ENCODE results near the gene DLL1. TPM values are rescaled to one million over a fixed set of nuclear protein-coding genes. Genes with fewer than 3 reads are reported as not detected.

The DLL1 gene
- total RNA-seq, 2 donors from 2014 or later, result 6.0 to 13.2 TPM

DNA sequence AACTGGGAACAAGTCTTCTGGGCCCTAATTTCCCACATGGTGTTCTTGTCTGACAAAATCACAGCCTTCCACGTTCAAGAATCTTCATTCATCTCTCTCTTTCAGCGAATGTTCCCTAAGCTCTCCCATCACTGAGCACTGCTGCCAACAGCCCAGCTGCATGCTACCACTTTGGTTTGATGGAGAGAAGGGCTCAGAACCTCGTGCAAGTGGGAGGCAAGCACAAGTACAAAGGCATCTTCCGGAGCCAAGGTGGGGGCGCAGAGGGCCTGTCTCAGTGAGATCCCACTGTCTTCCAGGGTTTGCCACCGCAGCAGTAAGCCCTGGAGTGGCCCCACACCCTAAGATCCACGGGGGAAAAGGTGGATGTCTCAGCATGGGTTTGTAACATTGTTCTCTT is 17.2 kb downstream of the DLL1 start:
- Histone ChIP-seq H3K36me3 (replicated peaks in 1 of 2; ENCODE audit: insufficient read depth in 1 of 2, low read depth in 2 of 2) (no peaks in the 10 kb centered on the region), H3K27ac (no peak overlapping the region), H3K9me3 (no peaks in the 10 kb centered on the region), H3K4me3 (no peak overlapping the region), H3K27me3 (no peaks in the 10 kb centered on the region), H3K4me1 (peaks cover 56% of the 10 kb centered on the region)
- ATAC-seq (no peak), DNase-seq (no peak)
- WGBS, 2 donors, result 71 to 77% methylated on average over 7 of the region's 7 CpGs
- TF ChIP-seq, protein P1, sequence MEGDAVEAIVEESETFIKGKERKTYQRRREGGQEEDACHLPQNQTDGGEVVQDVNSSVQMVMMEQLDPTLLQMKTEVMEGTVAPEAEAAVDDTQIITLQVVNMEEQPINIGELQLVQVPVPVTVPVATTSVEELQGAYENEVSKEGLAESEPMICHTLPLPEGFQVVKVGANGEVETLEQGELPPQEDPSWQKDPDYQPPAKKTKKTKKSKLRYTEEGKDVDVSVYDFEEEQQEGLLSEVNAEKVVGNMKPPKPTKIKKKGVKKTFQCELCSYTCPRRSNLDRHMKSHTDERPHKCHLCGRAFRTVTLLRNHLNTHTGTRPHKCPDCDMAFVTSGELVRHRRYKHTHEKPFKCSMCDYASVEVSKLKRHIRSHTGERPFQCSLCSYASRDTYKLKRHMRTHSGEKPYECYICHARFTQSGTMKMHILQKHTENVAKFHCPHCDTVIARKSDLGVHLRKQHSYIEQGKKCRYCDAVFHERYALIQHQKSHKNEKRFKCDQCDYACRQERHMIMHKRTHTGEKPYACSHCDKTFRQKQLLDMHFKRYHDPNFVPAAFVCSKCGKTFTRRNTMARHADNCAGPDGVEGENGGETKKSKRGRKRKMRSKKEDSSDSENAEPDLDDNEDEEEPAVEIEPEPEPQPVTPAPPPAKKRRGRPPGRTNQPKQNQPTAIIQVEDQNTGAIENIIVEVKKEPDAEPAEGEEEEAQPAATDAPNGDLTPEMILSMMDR (IDR thresholded peaks at IDR 0.05), result no peak
- no peak for TF ChIP-seq POLR2A (IDR thresholded peaks at IDR 0.05)
- intact Hi-C loops (cut with DNase I), result no loop called here

DNA sequence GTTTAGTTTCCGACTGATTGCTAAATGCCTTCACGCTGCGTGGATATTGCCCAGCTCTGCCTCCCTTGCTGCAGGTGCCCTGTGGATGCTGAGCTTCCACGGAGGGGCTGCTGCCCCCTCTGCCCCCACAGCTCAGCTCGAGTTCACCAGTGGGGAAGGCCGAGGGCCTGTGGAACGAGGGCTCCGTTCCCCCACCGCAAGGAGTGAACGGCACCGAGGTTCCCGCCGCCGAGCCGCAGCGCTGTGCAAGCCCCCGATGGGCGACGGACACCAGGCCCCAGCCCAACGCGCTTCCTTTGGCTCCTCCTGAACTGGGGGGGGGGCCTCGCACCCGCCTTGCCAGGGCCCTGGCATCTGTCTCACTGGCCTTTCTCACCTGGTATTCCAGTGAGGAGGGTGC is 17.7 kb downstream of the DLL1 start:
- Histone ChIP-seq H3K4me1 (peaks cover 61% of the 10 kb centered on the region), H3K9me3 (no peaks in the 10 kb centered on the region), H3K27me3 (no peaks in the 10 kb centered on the region), H3K4me3 (peak overlapping the region in 1 of 2 donors; percentile 4), H3K36me3 (replicated peaks in 1 of 2; ENCODE audit: insufficient read depth in 1 of 2, low read depth in 2 of 2) (no peaks in the 10 kb centered on the region), H3K27ac (peak overlapping the region in 2 of 4 donors; percentile 83 to 92)
- DNase-seq (no peak), ATAC-seq (no peak)
- intact Hi-C loops (cut with DNase I), result no loop called here
- TF ChIP-seq, protein P1 (IDR thresholded peaks at IDR 0.05), result no peak
- TF ChIP-seq POLR2A (IDR thresholded peaks at IDR 0.05), result no peak
- WGBS, 2 donors, result 92 to 93% methylated on average over 4 to 16 of the region's 23 CpGs

DNA sequence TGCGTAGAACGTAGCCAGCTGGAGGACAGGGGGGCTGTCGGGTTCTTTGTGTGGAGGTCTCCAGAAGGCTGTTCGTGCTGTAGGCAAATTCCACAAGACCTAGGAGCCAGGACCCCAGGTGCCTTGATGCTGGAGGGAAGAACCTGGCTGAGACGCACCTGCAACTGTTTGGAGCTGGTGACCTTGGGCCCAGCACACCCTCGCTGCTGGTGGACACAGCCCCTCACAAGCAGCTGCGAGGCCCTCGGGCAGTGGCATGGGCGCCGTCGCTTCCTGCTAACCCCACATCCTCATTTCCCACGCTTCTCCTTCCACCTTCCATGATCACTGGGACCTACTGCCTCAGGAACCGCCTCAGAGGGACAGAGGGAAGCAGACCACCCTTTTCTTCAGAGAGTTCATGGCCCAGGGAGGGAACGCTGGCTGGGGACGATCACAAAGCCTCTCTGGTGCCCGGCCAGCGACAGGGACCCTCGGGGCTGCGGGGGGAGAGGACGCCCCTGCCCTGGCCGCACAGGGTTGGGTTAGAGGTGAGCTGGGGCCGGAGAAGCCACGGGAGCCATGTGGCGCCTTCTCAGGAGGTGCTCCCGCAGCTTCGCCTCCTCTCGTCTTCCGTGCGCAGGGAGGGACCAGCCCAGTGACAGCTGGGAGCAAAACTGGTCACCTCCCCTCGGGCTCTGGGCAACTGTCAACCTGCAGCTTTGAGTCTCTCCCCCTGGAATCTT is 18.4 kb downstream of the DLL1 start:
- ATAC-seq, result peak; percentile 18

DNA sequence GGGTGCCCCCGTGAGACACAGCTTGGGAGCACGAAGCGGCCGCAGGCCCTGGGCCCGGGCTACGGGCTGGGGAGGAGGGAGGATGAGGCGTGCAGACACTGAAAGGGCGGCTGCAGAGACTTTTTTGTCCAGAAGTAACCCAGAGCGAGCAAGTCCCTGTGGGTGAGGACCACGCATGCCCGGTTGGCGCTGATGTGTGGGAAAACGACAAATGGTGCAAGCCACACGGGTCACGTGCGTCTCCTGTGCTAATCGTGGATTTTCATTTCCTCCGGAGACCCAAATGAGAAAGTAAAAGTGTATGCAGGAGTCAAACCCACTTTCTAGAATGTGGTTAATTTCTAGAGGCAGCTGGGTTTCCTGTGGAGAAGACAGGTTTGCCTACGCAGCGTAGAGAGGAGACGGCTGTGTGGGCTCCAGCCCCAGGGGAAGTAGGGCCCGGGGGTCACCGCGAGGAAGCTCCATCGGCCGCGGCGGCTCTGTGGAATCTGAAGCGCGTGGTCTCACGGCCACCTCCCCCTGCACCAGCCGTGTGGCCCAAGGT is 19.0 kb downstream of the DLL1 start:
- ATAC-seq (peak; percentile 77), DNase-seq (peak; percentile 91 to 94 (median 93))
- H3K4me3 ChIP-seq, result peak overlapping the region; percentile 4 to 5
- no peaks in the 10 kb centered on the region for H3K27me3 ChIP-seq
- TF ChIP-seq POLR2A (IDR thresholded peaks at IDR 0.05), result peak in 2 of 3 donors; percentile 48 to 49
- TF ChIP-seq, protein P1 (IDR thresholded peaks at IDR 0.05), result peak in 2 of 7 experiments; percentile 3 to 20
- intact Hi-C loops (cut with DNase I), result no loop called here
- H3K4me1 ChIP-seq, result peaks cover 70% of the 10 kb centered on the region
- 24 to 33% methylated on average over 20 to 32 of the region's 32 CpGs for WGBS, 2 donors
- no peaks in the 10 kb centered on the region for H3K36me3 ChIP-seq (replicated peaks in 1 of 2; ENCODE audit: insufficient read depth in 1 of 2, low read depth in 2 of 2)
- peak overlapping the region; percentile 40 to 92 (median 81) for H3K27ac ChIP-seq
- no peaks in the 10 kb centered on the region for H3K9me3 ChIP-seq

More for the DNA sequence above, 18.4 kb downstream of the DLL1 start:
- Histone ChIP-seq H3K27me3 (no peaks in the 10 kb centered on the region), H3K4me1 (peaks cover 68% of the 10 kb centered on the region), H3K9me3 (no peaks in the 10 kb centered on the region), H3K27ac (peak overlapping the region; percentile 40 to 92 (median 81)), H3K36me3 (replicated peaks in 1 of 2; ENCODE audit: insufficient read depth in 1 of 2, low read depth in 2 of 2) (no peaks in the 10 kb centered on the region), H3K4me3 (peak overlapping the region; percentile 4 to 5)
- WGBS, 2 donors, result 47 to 51% methylated on average over 15 to 30 of the region's 30 CpGs
- TF ChIP-seq POLR2A (IDR thresholded peaks at IDR 0.05), result peak; percentile 2 to 16 (median 4)
- TF ChIP-seq, protein P1 (IDR thresholded peaks at IDR 0.05), result no peak
- DNase-seq, result peak in 1 of 4 donors; percentile 67
- intact Hi-C loops (cut with DNase I), result no loop called here

Measured in body of pancreas (tissue), 4 donors.